HUES64 (cell line): ENCODE data around the gene THNSL1.

Experiments used
- H3K27ac ChIP-seq: 2 replicates; pipeline ENCODE4 v1.7.0; 2013; ENCODE audit warnings: low read depth, low read length, inconsistent platforms
- H3K27me3 ChIP-seq: 2 replicates; pipeline ENCODE4 v1.6.1; 2013; ENCODE audit warnings: mild to moderate bottlenecking, low read length; ENCODE audit not compliant: insufficient read depth
- H3K36me3 ChIP-seq: 2 replicates; pipeline ENCODE4 v1.6.1; 2013; ENCODE audit warnings: mild to moderate bottlenecking, low read length; ENCODE audit not compliant: insufficient read depth
- H3K4me1 ChIP-seq: 2 replicates; pipeline ENCODE4 v1.6.1; 2013; ENCODE audit warnings: mild to moderate bottlenecking, low read length, moderate library complexity; ENCODE audit not compliant: insufficient read depth
- H3K4me3 ChIP-seq: 2 replicates; pipeline ENCODE4 v1.5.1; 2013; ENCODE audit warnings: mild to moderate bottlenecking, low read length, moderate library complexity
- H3K9ac ChIP-seq: 2 replicates; pipeline ENCODE4 v1.6.1; 2013; ENCODE audit warnings: mild to moderate bottlenecking, low read depth, low read length
- H3K9me3 ChIP-seq: 2 replicates; pipeline ENCODE4 v1.6.1; 2013; ENCODE audit warnings: low read depth, low read length; ENCODE audit not compliant: insufficient read depth
- WGBS: fragments of 150-250, 120-280 bp; methylation state at CpG from one replicate; pipeline ENCODE4 v1.1.7; 2013; ENCODE audit warnings: missing lambda C conversion rate; 5-methylcytosine and 5-hydroxymethylcytosine counted together

THNSL1 gene

GRCh38 chr10:25061711-25062449, 45.5 kb downstream of the THNSL1 start:
- H3K9me3 ChIP-seq, result no peaks in the 10 kb centered on the region
- no peaks in the 10 kb centered on the region for H3K36me3 ChIP-seq
- H3K27me3 ChIP-seq, result peaks cover 13% of the 10 kb centered on the region
- H3K4me3 ChIP-seq, result no peak overlapping the region
- no peak overlapping the region for H3K27ac ChIP-seq
- H3K4me1 ChIP-seq, result no peaks in the 10 kb centered on the region
- H3K9ac ChIP-seq, result no peak overlapping the region
- WGBS, result 90% methylated on average over 11 of the region's 11 CpGs

GRCh38 chr10:25063157-25063556, 46.7 kb downstream of the THNSL1 start:
- 93% methylated on average over 1 of the region's 1 CpG for WGBS
- Histone ChIP-seq H3K9ac (no peak overlapping the region), H3K9me3 (no peaks in the 10 kb centered on the region)

GRCh38 chr10:25063644-25064043, 47.2 kb downstream of the THNSL1 start:
- Histone ChIP-seq H3K9me3 (no peaks in the 10 kb centered on the region), H3K27me3 (peaks cover 27% of the 10 kb centered on the region), H3K4me1 (peaks cover 10% of the 10 kb centered on the region), H3K9ac (no peak overlapping the region), H3K36me3 (no peaks in the 10 kb centered on the region), H3K27ac (no peak overlapping the region), H3K4me3 (no peak overlapping the region)
- WGBS, result 98% methylated on average over 8 of the region's 8 CpGs

More at GRCh38 chr10:25063157-25063556, 46.7 kb downstream of the THNSL1 start:
- no peak overlapping the region for H3K4me3 ChIP-seq
- no peak overlapping the region for H3K27ac ChIP-seq
- H3K36me3 ChIP-seq, result no peaks in the 10 kb centered on the region
- peaks cover 5% of the 10 kb centered on the region for H3K4me1 ChIP-seq
- H3K27me3 ChIP-seq, result peaks cover 24% of the 10 kb centered on the region

DNA sequence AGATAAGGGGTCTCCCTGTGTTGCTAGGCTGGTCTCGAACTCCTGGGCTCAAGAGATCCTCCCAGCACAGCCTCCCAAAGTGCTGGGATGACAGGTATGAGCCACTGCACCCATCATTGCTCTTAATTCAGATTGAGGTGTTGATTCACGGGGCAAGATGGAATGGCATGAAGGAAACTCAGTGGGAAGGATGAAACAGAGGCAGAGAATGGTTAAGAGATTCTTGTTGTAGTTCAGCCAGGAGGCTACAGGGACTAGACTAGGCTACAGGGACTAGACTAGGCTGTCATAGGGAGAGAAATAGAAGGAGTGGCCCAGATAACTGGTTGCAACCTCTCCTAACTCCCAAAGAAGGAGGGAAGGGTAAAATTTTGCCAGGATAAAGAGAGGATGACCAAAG, 48.0 kb downstream of the THNSL1 start:
- H3K27ac ChIP-seq, result no peak overlapping the region
- no peak overlapping the region for H3K9ac ChIP-seq
- H3K4me3 ChIP-seq, result no peak overlapping the region
- H3K36me3 ChIP-seq, result no peaks in the 10 kb centered on the region
- H3K9me3 ChIP-seq, result no peaks in the 10 kb centered on the region
- WGBS, result 87% methylated on average over 2 of the region's 2 CpGs
- peaks cover 14% of the 10 kb centered on the region for H3K4me1 ChIP-seq
- H3K27me3 ChIP-seq, result peaks cover 34% of the 10 kb centered on the region

DNA sequence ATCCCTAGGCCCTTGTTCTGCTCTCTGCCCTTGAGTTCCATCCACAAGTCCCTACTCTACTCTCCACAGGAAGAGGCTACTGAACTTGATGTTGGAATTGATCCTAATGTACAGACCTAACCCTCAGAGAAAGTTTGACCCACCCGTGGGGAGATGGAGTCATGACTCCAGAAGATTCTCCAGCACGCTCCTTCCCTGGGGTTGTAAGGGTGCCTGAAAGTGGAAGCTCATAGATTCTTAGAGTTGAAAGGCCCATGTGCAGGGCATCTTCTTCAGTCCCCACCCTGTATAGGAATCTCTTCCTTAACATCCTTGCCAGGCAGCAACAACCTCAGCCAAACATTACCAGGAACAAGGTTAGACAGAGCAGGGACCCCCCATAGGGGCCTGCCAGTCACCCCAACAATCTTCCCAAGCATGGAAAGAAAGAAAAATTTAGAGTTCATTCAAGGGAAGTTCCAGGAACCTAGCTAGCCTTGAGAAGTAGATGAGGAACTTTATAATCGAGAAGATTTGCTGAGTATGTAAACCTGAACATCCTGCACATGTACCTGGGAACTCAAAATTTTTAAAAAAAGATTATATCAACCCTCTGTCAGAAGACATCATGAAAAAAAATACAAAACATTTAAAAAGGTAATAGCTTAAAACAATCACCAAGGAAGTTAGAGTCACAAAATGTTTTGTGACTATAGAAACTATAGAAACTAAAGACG, 49.5 kb downstream of the THNSL1 start:
- no peak overlapping the region for H3K4me3 ChIP-seq
- peaks cover 14% of the 10 kb centered on the region for H3K4me1 ChIP-seq
- peaks cover 49% of the 10 kb centered on the region for H3K27me3 ChIP-seq

GRCh38 chr10:25068152-25069058, 52.0 kb downstream of the THNSL1 start:
- no peak overlapping the region; the same call in 1 of the 2 replicates for H3K9ac ChIP-seq
- H3K27me3 ChIP-seq, result peaks cover 56% of the 10 kb centered on the region
- peak overlapping the region; percentile 46; the same call in 1 of the 2 replicates for H3K27ac ChIP-seq
- no peaks in the 10 kb centered on the region for H3K9me3 ChIP-seq
- peaks cover 14% of the 10 kb centered on the region for H3K4me1 ChIP-seq
- no peaks in the 10 kb centered on the region for H3K36me3 ChIP-seq
- peak overlapping the region; percentile 1; the same call in 1 of the 2 replicates for H3K4me3 ChIP-seq
- 26% methylated on average over 8 of the region's 11 CpGs for WGBS

More for the DNA sequence above, 49.5 kb downstream of the THNSL1 start:
- no peaks in the 10 kb centered on the region for H3K9me3 ChIP-seq
- H3K27ac ChIP-seq, result no peak overlapping the region
- WGBS, result 96% methylated on average over 4 of the region's 4 CpGs
- H3K36me3 ChIP-seq, result no peaks in the 10 kb centered on the region
- no peak overlapping the region for H3K9ac ChIP-seq

DNA sequence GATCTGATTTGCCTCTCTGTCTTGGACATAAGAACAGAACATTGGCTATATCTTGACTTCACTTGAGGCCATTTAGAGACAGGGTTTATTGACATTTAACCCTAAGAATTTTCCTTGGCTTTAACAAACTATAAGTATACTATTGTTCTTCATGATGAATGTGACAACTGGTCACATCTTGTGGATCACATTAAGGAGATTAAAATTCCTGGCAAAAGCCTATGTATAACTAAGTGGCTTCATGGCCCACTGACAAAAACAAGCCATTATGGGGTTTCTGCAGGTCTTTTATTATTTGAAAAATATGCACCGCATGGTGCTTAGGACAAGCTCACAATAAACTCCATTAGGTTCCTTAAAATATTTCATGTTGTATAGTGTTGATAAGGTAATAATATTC, 54.8 kb downstream of the THNSL1 start:
- Histone ChIP-seq H3K9me3 (no peaks in the 10 kb centered on the region), H3K4me1 (peaks cover 14% of the 10 kb centered on the region), H3K4me3 (no peak overlapping the region), H3K36me3 (no peaks in the 10 kb centered on the region), H3K9ac (no peak overlapping the region), H3K27ac (no peak overlapping the region), H3K27me3 (peaks cover 47% of the 10 kb centered on the region)
- no CpG with 5 or more reads among the region's 1 CpG for WGBS

- no peak overlapping the region for H3K27ac ChIP-seq
- no peak overlapping the region for H3K4me3 ChIP-seq
- no peaks in the 10 kb centered on the region for H3K36me3 ChIP-seq
- WGBS, result no CpG with 5 or more reads among the region's 2 CpGs
- peaks cover 35% of the 10 kb centered on the region for H3K27me3 ChIP-seq
- no peak overlapping the region for H3K9ac ChIP-seq
- no peaks in the 10 kb centered on the region for H3K9me3 ChIP-seq
- peaks cover 18% of the 10 kb centered on the region for H3K4me1 ChIP-seq
These were observed 56.4 kb downstream of the THNSL1 start for GRCh38 chr10:25072786-25073185.

GRCh38 chr10:25075825-25076224, 59.4 kb downstream of the THNSL1 start:
- WGBS, result 93% methylated on average over 4 of the region's 4 CpGs
- H3K4me3 ChIP-seq, result no peak overlapping the region
- H3K27ac ChIP-seq, result no peak overlapping the region

More at GRCh38 chr10:25075825-25076224, 59.4 kb downstream of the THNSL1 start:
- H3K9me3 ChIP-seq, result no peaks in the 10 kb centered on the region
- H3K36me3 ChIP-seq, result no peaks in the 10 kb centered on the region
- H3K4me1 ChIP-seq, result peaks cover 7% of the 10 kb centered on the region; the same call in 1 of the 2 replicates
- H3K9ac ChIP-seq, result no peak overlapping the region
- peaks cover 8% of the 10 kb centered on the region for H3K27me3 ChIP-seq
